ENCODE data around the gene ORAI2.
A peak's percentile ranks its signal among the peaks of the same experiment; 100 is the strongest.

Gene ORAI2

GRCh38 chr7:102395592-102395872 lies 37.8 kb upstream of the ORAI2 start:
- in situ Hi-C loops (cut with MboI; ENCODE audit: low pct_unique_long_range_greater_than_20kb, low sequenced_read_pairs, unreplicated experiment): loop anchor here (10.0 kb wide), 1 partner anchor 851 kb away; no protein-coding TSS in a partner anchor
- no peak for TF ChIP-seq CTCF (IDR thresholded peaks at IDR 0.05; ENCODE audit: extremely low read depth, insufficient read depth, missing control alignments)
- DNase-seq (ENCODE audit: low spot score): no peak

GRCh38 chr7:102395873-102396709 lies 37.3 kb upstream of the ORAI2 start, which contains the start of gene PRKRIP1:
PRKRIP1 (plus strand) TSS chr7:102396363; CDS start chr7:102396412, 49 bp downstream.
- in situ Hi-C loops (cut with MboI; ENCODE audit: low pct_unique_long_range_greater_than_20kb, low sequenced_read_pairs, unreplicated experiment): loop anchor here (10.0 kb wide), 1 partner anchor 851 kb away; no protein-coding TSS in a partner anchor
- DNase-seq (ENCODE audit: low spot score): peak; percentile 92
- no peak for TF ChIP-seq CTCF (IDR thresholded peaks at IDR 0.05; ENCODE audit: extremely low read depth, insufficient read depth, missing control alignments)

- DNase-seq (ENCODE audit: low spot score): no peak
- in situ Hi-C loops (cut with MboI; ENCODE audit: low pct_unique_long_range_greater_than_20kb, low sequenced_read_pairs, unreplicated experiment): loop anchor here (10.0 kb wide), 1 partner anchor 852 kb away; no protein-coding TSS in a partner anchor
- no peak for TF ChIP-seq CTCF (IDR thresholded peaks at IDR 0.05; ENCODE audit: extremely low read depth, insufficient read depth, missing control alignments)
Measured at GRCh38 chr7:102396710-102397019, 36.7 kb upstream of the ORAI2 start.

- no peak for TF ChIP-seq CTCF (IDR thresholded peaks at IDR 0.05; ENCODE audit: extremely low read depth, insufficient read depth, missing control alignments)
- DNase-seq (ENCODE audit: low spot score): no peak
- in situ Hi-C loops (cut with MboI; ENCODE audit: low pct_unique_long_range_greater_than_20kb, low sequenced_read_pairs, unreplicated experiment): loop anchor here (10.0 kb wide), 1 partner anchor 854 kb away; no protein-coding TSS in a partner anchor
Measured at GRCh38 chr7:102398543-102398942, 34.8 kb upstream of the ORAI2 start.

GRCh38 chr7:102400360-102400759 lies 33.0 kb upstream of the ORAI2 start:
- in situ Hi-C loops (cut with MboI; ENCODE audit: low pct_unique_long_range_greater_than_20kb, low sequenced_read_pairs, unreplicated experiment): loop anchor here (5.0 kb wide), 1 partner anchor 67 kb away; no protein-coding TSS in a partner anchor
- no peak for TF ChIP-seq CTCF (IDR thresholded peaks at IDR 0.05; ENCODE audit: extremely low read depth, insufficient read depth, missing control alignments)
- no peak for DNase-seq (ENCODE audit: low spot score)

- in situ Hi-C loops (cut with MboI; ENCODE audit: low pct_unique_long_range_greater_than_20kb, low sequenced_read_pairs, unreplicated experiment): loop anchor here (5.0 kb wide), 1 partner anchor 64 kb away; no protein-coding TSS in a partner anchor
- no peak for DNase-seq (ENCODE audit: low spot score)
- TF ChIP-seq CTCF (IDR thresholded peaks at IDR 0.05; ENCODE audit: extremely low read depth, insufficient read depth, missing control alignments): no peak
Measured at GRCh38 chr7:102403563-102403962, 29.8 kb upstream of the ORAI2 start.
